GM13976 (cell line): ENCODE results near the gene TEKT1.
"Not testable (repeated sequence)": the region's sequence is repeated elsewhere in the genome, so short reads cannot be mapped to it uniquely, and the experiment has no call there.

Experiments used
- DNase-seq: peaks from one replicate; pipeline ENCODE4 v3.0.0; 2012; ENCODE audit warnings: low spot score
- CTCF ChIP-seq: IDR thresholded peaks from 2 replicates; pipeline ENCODE4 v1.5.1; 2012; ENCODE audit warnings: borderline replicate concordance, mild to moderate bottlenecking; ENCODE audit not compliant: insufficient read depth; ENCODE audit errors: extremely low read depth, missing control alignments, control extremely low read depth
- in situ Hi-C: fragments of 300-500 bp; cut with MboI; formaldehyde crosslinking; loops from one replicate; pipeline ENCODE4 v1.12.0; 2022; ENCODE audit warnings: low sequenced_read_pairs, mixed read lengths, inconsistent platforms; ENCODE audit not compliant: unreplicated experiment

The TEKT1 gene

GRCh38 chr17:6831661-6832263, at the start of gene TEKT1:
TEKT1 (minus strand) TSS chr17:6831729; CDS start chr17:6830376, 1,353 bp downstream.
- TF ChIP-seq CTCF = no peak
- DNase-seq = peak; percentile 82
- in situ Hi-C loops = no loop called here

GRCh38 chr17:6879221-6879975, 47.9 kb upstream of the TEKT1 start:
- DNase-seq, in situ Hi-C loops: not testable (repeated sequence)

GRCh38 chr17:6875276-6875675, 43.7 kb upstream of the TEKT1 start:
- in situ Hi-C loops, DNase-seq: not testable (repeated sequence)

GRCh38 chr17:6872936-6873335, 41.4 kb upstream of the TEKT1 start:
- no peak for TF ChIP-seq CTCF
- in situ Hi-C loops = no loop called here
- DNase-seq = peak; percentile 2

- DNase-seq = peak; percentile 2
- in situ Hi-C loops = no loop called here
- TF ChIP-seq CTCF = no peak
These were observed 39.3 kb upstream of the TEKT1 start for GRCh38 chr17:6870841-6871240.

- DNase-seq = no peak
- no peak for TF ChIP-seq CTCF
- in situ Hi-C loops = no loop called here
These were observed 37.1 kb upstream of the TEKT1 start for GRCh38 chr17:6868582-6868981.

- TF ChIP-seq CTCF = no peak
- DNase-seq = no peak
These were observed 36.3 kb upstream of the TEKT1 start for GRCh38 chr17:6867849-6868248.

More at GRCh38 chr17:6867849-6868248, 36.3 kb upstream of the TEKT1 start:
- in situ Hi-C loops = no loop called here
